ENCODE measurements around the gene BPGM.

Gene BPGM

DNA sequence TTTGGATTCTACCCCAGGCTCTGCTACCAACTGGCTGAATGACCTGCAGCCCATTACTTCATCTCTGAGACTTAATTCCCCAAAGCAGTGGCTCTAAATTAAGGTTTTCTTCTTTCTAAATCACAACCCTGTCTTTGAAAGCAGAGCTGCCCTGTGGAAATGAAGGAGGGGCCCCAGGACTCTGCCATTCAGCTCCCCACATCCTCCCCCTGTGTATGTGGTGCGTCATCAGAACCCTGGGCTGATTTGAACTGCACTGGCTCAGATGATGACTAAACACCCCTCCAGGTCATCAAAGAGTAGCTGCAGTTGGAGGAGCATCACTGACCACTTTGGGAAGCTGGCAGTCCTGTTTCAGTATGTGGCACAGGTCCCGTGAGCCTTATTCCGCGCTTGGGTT lies 46.6 kb downstream of the BPGM start:
- no peak overlapping the region for H3K9ac ChIP-seq (ENCODE audit: low read depth in 1 of 2, low read length in 2 of 2)
- no peaks in the 10 kb centered on the region for H3K36me3 ChIP-seq (ENCODE audit: control insufficient read depth in 2 of 2, insufficient read depth in 2 of 2, low read length in 2 of 2)
- no peaks in the 10 kb centered on the region for H3K27me3 ChIP-seq (ENCODE audit: control insufficient read depth in 2 of 2, insufficient read depth in 2 of 2, low read length in 2 of 2)
- H3K4me3 ChIP-seq (ENCODE audit: low read length in 2 of 2), result no peak overlapping the region
- H3K4me1 ChIP-seq (ENCODE audit: control insufficient read depth in 2 of 2, insufficient read depth in 2 of 2, low read length in 2 of 2), result no peaks in the 10 kb centered on the region
- H3K9me3 ChIP-seq (ENCODE audit: control insufficient read depth in 2 of 2, low read length in 2 of 2), result no peaks in the 10 kb centered on the region
- no peak overlapping the region for H3K27ac ChIP-seq (ENCODE audit: low read depth in 2 of 2, low read length in 2 of 2)

DNA sequence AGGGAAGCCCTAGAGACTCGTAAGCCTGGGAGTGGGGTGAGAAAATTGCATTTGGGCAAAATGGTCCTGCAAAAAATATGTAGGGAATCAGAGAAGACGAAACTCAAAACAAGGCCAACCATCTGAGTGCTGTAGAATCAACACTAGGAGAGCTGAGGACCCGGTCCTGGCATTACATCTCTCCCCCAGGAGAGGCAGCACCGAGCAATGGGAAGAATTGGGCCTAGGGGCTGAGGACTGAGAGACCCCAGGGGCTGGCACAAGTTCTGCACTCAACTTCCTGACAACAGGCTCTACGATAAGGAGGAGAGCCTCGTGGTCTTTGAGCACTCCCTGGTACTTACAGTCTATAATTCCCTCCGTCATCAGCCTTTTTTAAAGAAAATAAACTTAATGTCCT lies 47.6 kb downstream of the BPGM start:
- Histone ChIP-seq H3K9ac (ENCODE audit: low read depth in 1 of 2, low read length in 2 of 2) (no peak overlapping the region), H3K4me1 (ENCODE audit: control insufficient read depth in 2 of 2, insufficient read depth in 2 of 2, low read length in 2 of 2) (no peaks in the 10 kb centered on the region), H3K27me3 (ENCODE audit: control insufficient read depth in 2 of 2, insufficient read depth in 2 of 2, low read length in 2 of 2) (no peaks in the 10 kb centered on the region), H3K27ac (ENCODE audit: low read depth in 2 of 2, low read length in 2 of 2) (no peak overlapping the region), H3K9me3 (ENCODE audit: control insufficient read depth in 2 of 2, low read length in 2 of 2) (no peaks in the 10 kb centered on the region), H3K36me3 (ENCODE audit: control insufficient read depth in 2 of 2, insufficient read depth in 2 of 2, low read length in 2 of 2) (no peaks in the 10 kb centered on the region), H3K4me3 (ENCODE audit: low read length in 2 of 2) (no peak overlapping the region)

DNA sequence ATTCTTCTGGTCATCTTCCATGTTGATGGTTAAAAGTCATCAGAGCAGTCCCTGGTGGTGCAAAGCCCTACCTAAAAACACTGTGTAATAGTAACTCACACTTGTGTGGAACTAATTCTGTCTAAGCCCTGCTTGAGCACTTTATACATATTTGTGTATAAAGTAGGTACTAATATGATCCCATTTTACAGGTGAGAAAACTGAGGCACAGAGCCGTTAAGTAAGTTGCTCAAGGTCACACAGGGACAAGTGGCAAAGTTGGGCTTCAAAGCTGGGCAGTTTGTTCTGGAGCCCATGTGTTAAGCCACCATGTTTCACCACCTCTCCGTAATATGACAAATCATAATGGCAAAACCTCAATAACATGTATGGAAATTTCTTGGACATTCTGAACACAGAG lies 48.1 kb downstream of the BPGM start:
- H3K36me3 ChIP-seq (ENCODE audit: control insufficient read depth in 2 of 2, insufficient read depth in 2 of 2, low read length in 2 of 2), result no peaks in the 10 kb centered on the region
- H3K4me3 ChIP-seq (ENCODE audit: low read length in 2 of 2), result no peak overlapping the region
- no peaks in the 10 kb centered on the region for H3K9me3 ChIP-seq (ENCODE audit: control insufficient read depth in 2 of 2, low read length in 2 of 2)
- no peak overlapping the region for H3K27ac ChIP-seq (ENCODE audit: low read depth in 2 of 2, low read length in 2 of 2)
- no peak overlapping the region for H3K9ac ChIP-seq (ENCODE audit: low read depth in 1 of 2, low read length in 2 of 2)
- H3K4me1 ChIP-seq (ENCODE audit: control insufficient read depth in 2 of 2, insufficient read depth in 2 of 2, low read length in 2 of 2), result no peaks in the 10 kb centered on the region
- H3K27me3 ChIP-seq (ENCODE audit: control insufficient read depth in 2 of 2, insufficient read depth in 2 of 2, low read length in 2 of 2), result no peaks in the 10 kb centered on the region

DNA sequence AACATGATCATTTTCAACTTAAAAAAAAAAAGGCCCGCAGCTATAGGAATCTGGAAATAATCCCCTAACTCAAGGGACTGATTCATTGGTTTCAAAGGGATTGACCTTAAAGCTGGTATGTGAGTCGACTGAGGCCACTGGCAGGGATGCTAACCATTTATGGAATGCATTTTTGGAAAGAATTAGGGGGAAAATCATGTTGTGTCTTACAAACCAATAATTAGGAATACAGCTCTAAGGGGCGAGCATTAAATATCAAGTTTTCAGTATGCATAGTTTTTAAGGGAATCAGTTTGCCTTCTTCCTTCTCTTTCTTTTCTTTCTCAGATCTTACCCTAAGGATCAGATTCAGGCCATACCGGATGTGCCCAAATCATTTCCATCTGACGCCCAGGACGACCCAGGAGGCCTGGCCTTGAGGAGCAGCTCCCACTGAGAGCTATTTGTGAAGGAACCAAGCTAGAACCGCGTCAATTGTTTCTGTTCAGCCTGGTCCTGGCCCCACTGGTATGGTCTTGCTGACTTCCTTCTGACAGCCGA lies 48.7 kb downstream of the BPGM start:
- H3K4me1 ChIP-seq (ENCODE audit: control insufficient read depth in 2 of 2, insufficient read depth in 2 of 2, low read length in 2 of 2), result no peaks in the 10 kb centered on the region
- no peaks in the 10 kb centered on the region for H3K9me3 ChIP-seq (ENCODE audit: control insufficient read depth in 2 of 2, low read length in 2 of 2)
- H3K27me3 ChIP-seq (ENCODE audit: control insufficient read depth in 2 of 2, insufficient read depth in 2 of 2, low read length in 2 of 2), result no peaks in the 10 kb centered on the region
- no peaks in the 10 kb centered on the region for H3K36me3 ChIP-seq (ENCODE audit: control insufficient read depth in 2 of 2, insufficient read depth in 2 of 2, low read length in 2 of 2)
- no peak overlapping the region for H3K9ac ChIP-seq (ENCODE audit: low read depth in 1 of 2, low read length in 2 of 2)
- no peak overlapping the region for H3K4me3 ChIP-seq (ENCODE audit: low read length in 2 of 2)
- no peak overlapping the region for H3K27ac ChIP-seq (ENCODE audit: low read depth in 2 of 2, low read length in 2 of 2)

DNA sequence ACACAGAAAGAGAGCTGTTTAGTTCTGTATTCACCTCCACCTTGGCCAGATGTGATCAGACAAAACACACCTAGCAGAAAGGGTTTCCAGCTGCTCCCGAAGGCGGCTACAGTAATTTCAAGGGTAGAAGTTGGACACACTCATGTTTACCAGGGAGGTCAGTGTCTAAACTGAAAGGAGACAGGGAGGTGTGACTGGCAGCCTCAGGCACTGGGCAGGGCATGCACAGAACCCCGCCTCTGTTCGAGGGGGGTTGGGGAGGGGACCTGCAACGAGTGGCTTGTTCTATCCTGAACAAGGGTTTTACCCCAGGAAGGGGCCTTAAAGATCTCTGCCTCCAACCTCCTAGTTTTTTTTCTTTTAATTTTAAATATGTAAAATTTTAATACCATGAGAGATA lies 49.6 kb downstream of the BPGM start:
- Histone ChIP-seq H3K9ac (ENCODE audit: low read depth in 1 of 2, low read length in 2 of 2) (no peak overlapping the region), H3K27ac (ENCODE audit: low read depth in 2 of 2, low read length in 2 of 2) (no peak overlapping the region), H3K4me1 (ENCODE audit: control insufficient read depth in 2 of 2, insufficient read depth in 2 of 2, low read length in 2 of 2) (no peaks in the 10 kb centered on the region), H3K9me3 (ENCODE audit: control insufficient read depth in 2 of 2, low read length in 2 of 2) (no peaks in the 10 kb centered on the region), H3K27me3 (ENCODE audit: control insufficient read depth in 2 of 2, insufficient read depth in 2 of 2, low read length in 2 of 2) (no peaks in the 10 kb centered on the region), H3K4me3 (ENCODE audit: low read length in 2 of 2) (no peak overlapping the region), H3K36me3 (ENCODE audit: control insufficient read depth in 2 of 2, insufficient read depth in 2 of 2, low read length in 2 of 2) (no peaks in the 10 kb centered on the region)

DNA sequence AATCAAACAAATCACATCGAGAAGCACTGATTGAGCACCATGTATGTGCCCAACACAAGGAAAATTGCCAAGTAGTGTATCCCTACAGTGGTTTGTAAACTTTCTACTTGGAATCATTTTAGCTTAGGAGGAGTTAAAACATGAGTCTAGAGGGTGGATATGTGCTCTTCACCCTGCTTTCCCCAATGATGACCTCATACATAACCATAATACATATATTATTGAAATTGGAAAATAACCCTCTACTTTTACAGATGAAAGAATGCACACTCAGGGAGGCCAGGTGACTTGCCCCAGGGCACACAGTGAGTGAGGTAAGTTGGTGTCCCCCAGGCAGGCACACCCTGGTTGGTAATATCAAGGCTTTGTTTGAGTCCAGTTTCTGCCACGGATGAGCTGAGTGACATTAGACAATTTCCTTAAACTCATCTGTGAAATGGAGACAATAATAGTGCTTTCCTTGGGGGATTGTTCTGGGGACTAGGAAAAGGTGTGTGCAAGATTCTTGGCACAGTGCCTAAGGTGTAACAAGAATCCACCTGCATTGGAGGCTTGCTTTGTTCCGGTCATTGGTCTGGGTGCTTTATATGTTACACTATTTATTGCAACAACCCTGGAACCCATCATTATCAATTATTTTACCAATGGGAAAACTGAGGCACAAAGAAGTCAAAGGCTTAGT lies 50.7 kb downstream of the BPGM start:
- H3K9ac ChIP-seq (ENCODE audit: low read depth in 1 of 2, low read length in 2 of 2), result no peak overlapping the region
- no peaks in the 10 kb centered on the region for H3K36me3 ChIP-seq (ENCODE audit: control insufficient read depth in 2 of 2, insufficient read depth in 2 of 2, low read length in 2 of 2)
- H3K4me1 ChIP-seq (ENCODE audit: control insufficient read depth in 2 of 2, insufficient read depth in 2 of 2, low read length in 2 of 2), result no peaks in the 10 kb centered on the region
- H3K9me3 ChIP-seq (ENCODE audit: control insufficient read depth in 2 of 2, low read length in 2 of 2), result no peaks in the 10 kb centered on the region
- H3K4me3 ChIP-seq (ENCODE audit: low read length in 2 of 2), result no peak overlapping the region
- H3K27ac ChIP-seq (ENCODE audit: low read depth in 2 of 2, low read length in 2 of 2), result no peak overlapping the region
- no peaks in the 10 kb centered on the region for H3K27me3 ChIP-seq (ENCODE audit: control insufficient read depth in 2 of 2, insufficient read depth in 2 of 2, low read length in 2 of 2)

DNA sequence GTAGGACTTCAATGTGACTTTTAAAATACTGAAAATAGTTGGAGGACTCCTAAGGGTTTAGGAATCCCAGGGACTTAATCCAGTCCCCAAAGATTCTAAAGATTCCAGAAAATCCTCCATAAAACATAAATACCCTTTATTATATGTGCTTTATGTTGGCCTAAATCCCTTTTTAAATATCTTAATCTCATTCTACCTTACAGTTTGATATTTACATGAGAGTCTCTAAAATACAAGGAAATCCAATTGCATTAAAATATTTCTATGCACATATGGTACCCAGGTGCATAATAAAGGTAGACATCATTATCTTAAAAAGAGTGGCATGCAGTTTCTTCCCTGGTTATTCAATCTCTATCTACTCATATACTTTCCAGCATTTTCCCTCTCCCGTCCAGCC lies 51.8 kb downstream of the BPGM start:
- H3K27ac ChIP-seq (ENCODE audit: low read depth in 2 of 2, low read length in 2 of 2), result no peak overlapping the region

DNA sequence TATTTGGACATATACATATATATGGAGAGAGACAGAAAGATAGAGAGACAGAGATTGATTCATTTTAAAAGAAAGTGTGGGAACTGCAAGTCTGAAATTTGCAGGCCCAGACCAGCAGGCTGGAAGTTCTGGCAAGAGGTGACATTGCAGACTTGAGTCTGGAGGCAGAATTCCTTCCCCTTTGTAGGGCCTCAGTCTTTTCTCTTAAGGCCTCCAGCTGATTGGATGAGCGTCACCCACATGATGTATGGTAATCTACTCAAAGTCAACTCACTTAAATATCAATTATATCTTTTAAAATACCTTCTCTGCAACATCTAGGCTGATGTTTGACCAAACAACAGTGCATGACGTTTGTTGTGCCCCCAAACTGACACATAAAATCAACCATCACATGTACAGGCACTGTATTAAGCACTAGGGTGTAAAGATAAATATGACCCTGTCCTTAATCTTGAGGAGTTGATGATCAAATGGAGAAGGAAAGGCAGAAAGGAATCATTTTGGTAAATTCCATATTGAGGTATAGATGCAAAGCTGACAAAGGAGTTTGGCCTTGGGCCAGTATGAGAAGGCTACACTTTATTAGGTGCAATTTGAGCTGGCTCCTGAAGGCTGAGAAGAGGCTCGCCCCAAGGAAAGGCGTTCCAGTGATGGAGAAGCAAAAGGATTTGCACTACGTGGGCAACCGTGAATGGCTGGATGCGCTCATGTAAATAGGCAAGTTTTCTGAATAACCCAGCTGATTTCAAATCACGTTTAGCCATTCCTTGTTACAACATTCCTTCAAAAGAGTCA lies 52.6 kb downstream of the BPGM start:
- no peak overlapping the region for H3K4me3 ChIP-seq (ENCODE audit: low read length in 2 of 2)
- H3K4me1 ChIP-seq (ENCODE audit: control insufficient read depth in 2 of 2, insufficient read depth in 2 of 2, low read length in 2 of 2), result no peaks in the 10 kb centered on the region
- no peak overlapping the region for H3K27ac ChIP-seq (ENCODE audit: low read depth in 2 of 2, low read length in 2 of 2)
- no peaks in the 10 kb centered on the region for H3K27me3 ChIP-seq (ENCODE audit: control insufficient read depth in 2 of 2, insufficient read depth in 2 of 2, low read length in 2 of 2)
- H3K9me3 ChIP-seq (ENCODE audit: control insufficient read depth in 2 of 2, low read length in 2 of 2), result no peaks in the 10 kb centered on the region
- H3K9ac ChIP-seq (ENCODE audit: low read depth in 1 of 2, low read length in 2 of 2), result no peak overlapping the region
- H3K36me3 ChIP-seq (ENCODE audit: control insufficient read depth in 2 of 2, insufficient read depth in 2 of 2, low read length in 2 of 2), result no peaks in the 10 kb centered on the region

More for the DNA sequence above, 51.8 kb downstream of the BPGM start:
- H3K4me3 ChIP-seq (ENCODE audit: low read length in 2 of 2), result no peak overlapping the region
- no peaks in the 10 kb centered on the region for H3K9me3 ChIP-seq (ENCODE audit: control insufficient read depth in 2 of 2, low read length in 2 of 2)
- H3K27me3 ChIP-seq (ENCODE audit: control insufficient read depth in 2 of 2, insufficient read depth in 2 of 2, low read length in 2 of 2), result no peaks in the 10 kb centered on the region
- H3K4me1 ChIP-seq (ENCODE audit: control insufficient read depth in 2 of 2, insufficient read depth in 2 of 2, low read length in 2 of 2), result no peaks in the 10 kb centered on the region
- no peak overlapping the region for H3K9ac ChIP-seq (ENCODE audit: low read depth in 1 of 2, low read length in 2 of 2)
- H3K36me3 ChIP-seq (ENCODE audit: control insufficient read depth in 2 of 2, insufficient read depth in 2 of 2, low read length in 2 of 2), result no peaks in the 10 kb centered on the region

DNA sequence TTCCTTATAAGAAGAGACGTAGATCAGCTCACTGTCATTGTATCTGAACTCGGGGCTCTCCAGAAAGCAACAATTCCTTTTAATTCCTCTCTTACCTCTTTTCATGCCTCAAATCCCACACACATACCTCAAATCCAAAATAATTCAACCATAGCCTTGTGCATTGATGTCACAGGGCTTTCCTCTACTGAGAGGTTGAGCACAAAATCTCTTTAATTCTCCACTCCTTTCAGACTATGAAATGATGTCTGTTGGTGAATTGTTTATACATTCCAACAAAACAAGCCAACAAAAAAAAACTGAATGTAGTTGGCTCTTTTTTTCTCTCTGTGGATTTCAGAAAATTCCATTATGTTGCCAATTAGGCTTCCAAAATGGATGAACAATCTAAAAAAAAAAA lies 53.2 kb downstream of the BPGM start:
- no peak overlapping the region for H3K4me3 ChIP-seq (ENCODE audit: low read length in 2 of 2)
- H3K4me1 ChIP-seq (ENCODE audit: control insufficient read depth in 2 of 2, insufficient read depth in 2 of 2, low read length in 2 of 2), result no peaks in the 10 kb centered on the region
- no peaks in the 10 kb centered on the region for H3K27me3 ChIP-seq (ENCODE audit: control insufficient read depth in 2 of 2, insufficient read depth in 2 of 2, low read length in 2 of 2)
- H3K9me3 ChIP-seq (ENCODE audit: control insufficient read depth in 2 of 2, low read length in 2 of 2), result no peaks in the 10 kb centered on the region
- no peaks in the 10 kb centered on the region for H3K36me3 ChIP-seq (ENCODE audit: control insufficient read depth in 2 of 2, insufficient read depth in 2 of 2, low read length in 2 of 2)
- no peak overlapping the region for H3K27ac ChIP-seq (ENCODE audit: low read depth in 2 of 2, low read length in 2 of 2)
- H3K9ac ChIP-seq (ENCODE audit: low read depth in 1 of 2, low read length in 2 of 2), result no peak overlapping the region

DNA sequence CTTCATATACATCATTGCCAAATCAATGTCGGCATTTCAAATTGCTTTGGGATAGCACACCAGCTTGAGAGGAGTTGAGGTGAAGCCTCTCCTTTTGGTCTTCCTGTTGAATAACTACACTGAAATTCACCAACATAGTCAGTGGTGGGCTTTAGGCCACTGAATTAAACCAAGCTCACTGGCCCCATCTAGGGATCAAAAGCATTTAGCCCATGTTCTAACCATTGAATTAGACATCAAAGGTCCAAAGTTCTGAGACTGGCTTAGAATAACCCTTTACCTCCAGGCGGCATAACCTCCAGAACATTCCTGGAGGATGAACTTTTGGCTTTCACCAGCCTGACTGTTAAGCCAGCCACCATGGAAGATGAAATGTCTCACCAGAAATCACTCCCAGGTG lies 54.6 kb downstream of the BPGM start:
- Histone ChIP-seq H3K4me3 (ENCODE audit: low read length in 2 of 2) (no peak overlapping the region), H3K36me3 (ENCODE audit: control insufficient read depth in 2 of 2, insufficient read depth in 2 of 2, low read length in 2 of 2) (no peaks in the 10 kb centered on the region), H3K9ac (ENCODE audit: low read depth in 1 of 2, low read length in 2 of 2) (no peak overlapping the region), H3K4me1 (ENCODE audit: control insufficient read depth in 2 of 2, insufficient read depth in 2 of 2, low read length in 2 of 2) (no peaks in the 10 kb centered on the region), H3K27ac (ENCODE audit: low read depth in 2 of 2, low read length in 2 of 2) (no peak overlapping the region), H3K9me3 (ENCODE audit: control insufficient read depth in 2 of 2, low read length in 2 of 2) (no peaks in the 10 kb centered on the region), H3K27me3 (ENCODE audit: control insufficient read depth in 2 of 2, insufficient read depth in 2 of 2, low read length in 2 of 2) (no peaks in the 10 kb centered on the region)
